LNCAP (cell line): ENCODE data around the gene PARD3B.

ENCODE experiments used
- TF ChIP-seq, protein P1 (sequence below): fragments of 450-650 bp; IDR thresholded peaks from 2 replicates; pipeline ENCODE4 v1.5.1; 2017; ENCODE audit warnings: mild to moderate bottlenecking

The PARD3B gene

DNA sequence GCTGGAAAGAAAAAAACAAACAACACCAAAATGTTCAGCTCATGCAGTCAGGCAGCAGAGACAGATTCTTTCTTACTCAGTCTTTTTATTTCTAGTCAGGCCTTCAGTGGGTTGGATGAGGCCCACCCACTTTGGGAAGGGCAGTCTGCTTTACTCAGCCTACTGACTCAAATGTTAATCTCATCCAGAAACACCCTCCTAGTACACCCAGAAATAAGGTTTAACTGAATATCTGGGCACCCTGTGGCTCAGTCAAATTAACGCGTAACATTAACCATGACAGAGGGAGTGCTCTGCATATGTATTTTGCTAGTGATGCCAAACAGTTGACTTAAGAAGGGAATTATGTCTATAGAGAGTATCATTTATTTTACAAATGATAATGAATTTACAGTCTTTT, 401.6 kb downstream of the PARD3B start:
- TF ChIP-seq, protein P1, sequence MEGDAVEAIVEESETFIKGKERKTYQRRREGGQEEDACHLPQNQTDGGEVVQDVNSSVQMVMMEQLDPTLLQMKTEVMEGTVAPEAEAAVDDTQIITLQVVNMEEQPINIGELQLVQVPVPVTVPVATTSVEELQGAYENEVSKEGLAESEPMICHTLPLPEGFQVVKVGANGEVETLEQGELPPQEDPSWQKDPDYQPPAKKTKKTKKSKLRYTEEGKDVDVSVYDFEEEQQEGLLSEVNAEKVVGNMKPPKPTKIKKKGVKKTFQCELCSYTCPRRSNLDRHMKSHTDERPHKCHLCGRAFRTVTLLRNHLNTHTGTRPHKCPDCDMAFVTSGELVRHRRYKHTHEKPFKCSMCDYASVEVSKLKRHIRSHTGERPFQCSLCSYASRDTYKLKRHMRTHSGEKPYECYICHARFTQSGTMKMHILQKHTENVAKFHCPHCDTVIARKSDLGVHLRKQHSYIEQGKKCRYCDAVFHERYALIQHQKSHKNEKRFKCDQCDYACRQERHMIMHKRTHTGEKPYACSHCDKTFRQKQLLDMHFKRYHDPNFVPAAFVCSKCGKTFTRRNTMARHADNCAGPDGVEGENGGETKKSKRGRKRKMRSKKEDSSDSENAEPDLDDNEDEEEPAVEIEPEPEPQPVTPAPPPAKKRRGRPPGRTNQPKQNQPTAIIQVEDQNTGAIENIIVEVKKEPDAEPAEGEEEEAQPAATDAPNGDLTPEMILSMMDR, result no peak

DNA sequence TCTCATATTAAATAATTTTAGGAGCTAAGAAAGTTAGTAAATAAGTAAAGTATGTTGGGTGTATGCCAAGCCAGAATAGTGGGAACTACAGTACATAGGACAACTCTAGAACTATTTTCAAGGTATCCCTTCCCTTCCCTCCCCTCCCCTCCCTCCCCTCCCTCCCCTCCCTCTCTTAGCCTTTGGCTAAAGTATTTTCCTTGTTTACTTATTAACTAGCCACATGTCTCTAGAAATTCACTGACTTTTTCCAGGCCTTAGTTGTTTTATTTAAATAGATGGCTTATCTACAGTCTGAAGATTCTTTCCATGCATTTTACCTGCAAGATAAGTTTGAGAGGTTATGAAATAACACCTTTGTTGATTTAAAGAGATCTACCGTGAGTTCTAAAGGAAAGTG, 402.1 kb downstream of the PARD3B start:
- TF ChIP-seq, protein P1, result no peak

DNA sequence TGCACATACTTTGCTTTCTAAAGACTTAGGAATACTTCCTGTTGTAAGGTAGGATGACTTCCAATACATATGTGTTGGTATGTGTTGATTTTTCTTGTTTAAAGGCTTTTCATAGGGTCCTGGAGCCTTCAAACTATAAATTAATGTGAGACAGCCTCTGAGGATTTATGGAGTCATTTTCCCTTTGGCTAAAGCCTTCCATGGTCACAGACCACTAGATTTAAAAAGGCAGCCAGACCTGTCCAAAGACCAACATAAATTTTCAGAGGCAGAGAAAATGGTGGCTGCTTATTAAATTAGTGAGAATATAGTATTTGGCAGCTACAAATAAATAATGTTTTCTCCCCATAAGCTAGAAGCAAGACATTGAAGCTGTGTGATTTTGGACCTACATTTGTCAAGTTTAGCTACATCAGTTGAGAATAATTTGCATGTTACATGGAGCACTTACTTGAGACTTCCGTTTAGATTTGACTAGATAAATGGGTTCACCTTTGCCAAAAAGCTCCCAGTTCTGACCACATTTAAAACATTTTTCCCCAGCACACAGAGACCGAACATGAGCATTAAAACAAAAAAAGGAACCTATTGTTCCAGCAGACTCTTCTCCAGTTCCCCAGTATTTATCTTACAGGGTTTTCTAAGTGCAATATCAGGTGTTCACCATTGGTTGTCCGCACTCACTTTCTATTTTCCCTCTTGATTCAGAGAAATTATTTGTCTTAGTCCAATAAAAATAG, 402.9 kb downstream of the PARD3B start:
- TF ChIP-seq, protein P1, result no peak

DNA sequence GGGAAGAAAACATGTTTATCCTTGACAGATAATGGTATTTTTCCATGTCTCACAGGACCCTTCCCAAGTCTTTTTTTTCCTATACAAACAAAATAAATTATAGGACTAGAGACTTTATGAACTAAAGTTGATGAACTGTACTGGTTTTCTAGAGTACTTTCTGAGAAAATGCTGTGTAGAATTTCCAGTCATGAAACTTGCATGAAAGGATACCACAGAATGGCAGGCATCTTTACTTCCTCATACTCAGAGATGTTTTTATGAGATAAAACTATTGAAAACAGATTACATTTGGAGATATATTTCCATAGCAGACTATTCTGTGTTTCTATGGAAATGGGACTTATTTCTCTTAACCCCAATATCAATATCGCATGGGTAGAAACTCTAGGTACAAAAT, 403.5 kb downstream of the PARD3B start:
- TF ChIP-seq, protein P1, result no peak

DNA sequence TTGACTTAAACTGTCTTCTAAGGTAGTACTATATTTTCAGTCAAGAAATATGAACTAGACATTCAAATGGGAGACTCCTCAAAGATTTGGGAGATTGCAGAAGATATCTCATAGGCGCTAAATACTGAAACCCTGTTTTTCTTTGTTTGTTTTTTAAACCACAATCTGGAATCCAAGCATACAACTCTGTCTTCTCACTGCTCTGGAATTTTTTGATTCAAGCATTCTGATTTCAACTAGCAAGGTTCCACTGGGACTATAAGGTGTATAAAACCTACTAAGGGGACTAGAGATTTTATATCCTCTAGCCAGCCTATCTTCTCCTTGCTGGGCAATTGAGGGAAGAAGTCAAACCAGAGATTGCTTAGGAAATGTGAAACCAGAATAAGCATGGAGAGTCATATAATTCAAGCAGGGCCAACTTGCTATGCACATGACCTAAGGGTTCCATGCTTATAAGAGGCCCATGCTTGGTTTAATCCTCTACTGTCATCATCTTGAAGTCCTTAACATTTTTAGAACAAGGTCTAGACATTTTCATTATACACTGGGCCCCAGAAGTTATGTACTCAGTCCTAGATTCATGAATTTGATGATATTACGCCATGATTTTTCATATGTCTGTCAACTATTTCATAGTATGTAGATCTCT, 405.5 kb downstream of the PARD3B start:
- TF ChIP-seq, protein P1, result no peak

DNA sequence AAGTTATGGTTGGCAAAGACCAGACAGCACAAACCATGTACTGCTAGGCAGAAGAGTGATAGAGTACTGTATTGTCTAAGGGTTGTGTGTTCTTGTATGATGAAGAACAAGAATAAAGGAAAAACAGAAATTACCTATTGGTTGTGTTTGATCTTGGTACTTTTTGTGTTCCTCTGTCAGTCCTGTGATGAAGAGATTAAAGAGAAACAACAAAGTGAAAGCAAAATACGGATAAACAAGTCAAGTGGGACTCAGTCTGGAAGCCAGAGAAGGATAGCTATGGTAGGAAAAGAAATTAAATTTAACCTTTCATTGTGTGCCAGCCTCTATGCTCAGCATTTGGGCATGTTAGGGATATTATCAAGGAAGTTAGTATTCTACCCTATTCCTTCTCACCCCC, 413.1 kb downstream of the PARD3B start:
- TF ChIP-seq, protein P1, result no peak

DNA sequence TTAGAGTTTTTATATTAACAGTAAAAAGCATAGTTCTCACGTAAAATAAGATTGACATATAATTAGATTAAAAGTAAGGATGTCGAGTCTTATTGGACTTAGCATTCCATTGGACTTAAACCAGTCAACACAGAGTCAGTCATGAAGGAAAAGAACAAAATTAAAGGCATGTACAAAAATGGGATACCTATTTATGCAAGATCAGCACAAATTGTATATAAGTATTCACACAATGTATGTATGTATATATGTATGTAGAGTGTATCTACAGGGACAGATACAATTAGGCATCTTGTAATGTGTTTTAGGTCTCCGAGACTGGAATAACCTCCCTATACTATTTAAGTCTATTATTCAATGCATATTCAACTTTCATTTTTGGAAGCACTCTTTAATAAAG, 419.1 kb downstream of the PARD3B start:
- TF ChIP-seq, protein P1, result no peak
